Glomerular visceral epithelial cell (primary cell): ENCODE data around the gene WFIKKN1.
"Not testable (repeated sequence)": the region's sequence is repeated elsewhere in the genome, so short reads cannot be mapped to it uniquely, and the experiment has no call there.

ENCODE experiments used
- DNase-seq: peaks from one replicate; pipeline ENCODE4 v3.0.0-alpha.2; 2016; ENCODE audit errors: extremely low spot score

Gene WFIKKN1

DNA sequence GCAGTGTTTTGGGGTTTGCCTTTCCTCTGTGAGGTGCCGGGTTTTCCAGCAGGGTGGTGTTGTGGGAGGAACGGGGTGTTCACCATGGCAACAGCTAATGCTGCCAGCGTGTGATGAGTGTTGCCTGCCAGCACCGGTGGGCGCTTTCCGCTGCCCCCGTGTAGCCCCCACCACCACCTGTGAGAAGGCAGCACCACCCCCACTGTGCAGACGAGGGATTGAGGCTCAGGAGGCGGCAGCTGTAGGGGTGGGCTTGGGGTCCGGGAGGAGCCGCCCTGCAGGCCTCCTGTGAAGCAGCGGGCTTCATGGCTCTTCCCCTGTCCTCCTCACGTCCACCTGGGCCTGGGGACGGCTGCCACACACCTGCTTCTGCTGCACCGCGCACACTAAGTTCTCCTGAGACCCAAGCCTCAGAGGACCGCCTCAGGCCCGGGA is 35.7 kb upstream of the WFIKKN1 start:
- DNase-seq: no peak

- DNase-seq: no peak
Measured at GRCh38 chr16:595942-596735, 34.6 kb upstream of the WFIKKN1 start.

- DNase-seq: no peak
Measured at GRCh38 chr16:596736-597060, 34.1 kb upstream of the WFIKKN1 start.

DNA sequence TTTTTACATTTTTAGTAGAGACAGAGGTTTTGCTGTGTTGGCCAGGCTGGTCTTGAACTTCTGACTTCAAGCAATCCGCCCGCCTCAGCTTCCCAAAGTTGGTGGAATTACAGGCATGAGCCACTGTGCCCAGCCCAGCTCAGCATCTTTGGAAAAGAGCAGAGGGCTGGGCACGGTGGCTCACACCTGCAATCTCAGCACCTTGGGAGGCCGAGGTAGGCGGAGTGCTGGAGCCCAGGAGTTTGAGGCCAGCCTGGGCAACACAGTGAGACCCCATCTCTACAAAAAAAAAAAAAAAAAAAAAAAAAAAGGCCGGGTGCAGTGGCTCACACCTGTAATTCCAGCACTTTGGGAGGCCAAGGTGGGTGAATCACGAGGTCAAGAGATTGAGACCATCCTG is 33.1 kb upstream of the WFIKKN1 start:
- not testable (repeated sequence) for DNase-seq

DNA sequence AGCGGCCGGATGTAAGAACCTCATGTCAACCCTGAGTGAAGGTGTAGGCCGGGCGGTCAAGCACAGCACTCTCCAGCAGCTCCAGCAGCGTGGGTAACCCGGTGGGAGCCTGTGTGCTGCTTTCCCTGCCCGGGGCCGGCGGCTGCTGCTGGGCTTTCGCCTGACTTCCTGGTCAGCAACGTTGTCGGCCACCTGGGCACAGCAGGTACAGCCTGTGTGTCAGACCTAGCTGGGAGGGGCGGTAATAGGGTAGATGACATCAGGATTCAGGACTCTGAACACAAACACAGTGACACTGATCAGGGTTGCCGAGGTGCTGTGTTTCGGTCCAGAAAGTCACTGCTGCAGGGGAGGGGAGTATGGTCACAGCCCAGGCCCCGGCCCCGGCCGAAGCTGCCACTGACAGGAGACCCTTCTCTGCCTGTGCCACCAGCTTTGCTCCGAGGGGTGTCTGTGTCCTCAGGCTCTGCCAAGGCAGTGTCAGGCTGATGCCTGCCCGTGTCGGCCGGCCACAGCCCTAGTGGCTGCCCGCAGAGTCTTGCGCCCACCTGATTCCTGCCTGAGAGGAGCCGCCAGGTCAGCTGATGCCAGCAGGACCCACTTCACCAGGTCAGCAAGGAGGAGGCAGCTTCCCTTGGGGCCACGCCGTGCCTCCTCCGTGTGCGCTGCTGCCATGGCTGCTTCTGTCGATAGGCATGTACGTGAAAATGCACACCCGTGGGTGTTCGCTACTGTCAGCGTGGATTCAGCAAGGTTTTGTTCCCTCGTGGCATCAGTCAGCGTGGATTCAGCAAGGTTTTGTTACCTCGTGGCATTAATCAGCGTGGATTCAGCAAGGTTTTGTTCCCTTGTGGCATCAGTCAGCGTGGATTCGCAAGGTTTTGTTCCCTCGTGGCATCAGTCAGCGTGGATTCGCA is 31.7 kb upstream of the WFIKKN1 start:
- no peak for DNase-seq

DNA sequence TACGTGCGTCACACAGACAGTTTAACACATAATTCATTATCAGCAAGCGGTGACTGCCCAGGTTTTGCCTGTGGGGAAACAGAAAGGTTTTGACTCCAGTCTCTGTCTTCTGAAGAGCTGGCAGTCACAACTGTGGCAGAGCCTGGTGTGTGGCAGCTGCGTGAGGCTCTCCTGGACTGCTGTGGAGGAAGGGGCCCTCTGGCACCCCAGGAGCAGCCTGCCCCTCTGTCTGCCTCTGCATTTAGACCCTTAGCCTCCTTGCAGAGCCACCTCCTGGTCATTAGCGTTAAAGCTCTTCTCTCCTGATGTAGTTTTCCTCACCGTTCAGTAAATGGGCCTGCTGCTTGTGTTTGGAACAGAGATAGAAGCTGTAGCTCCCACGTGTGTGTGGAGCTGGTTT is 30.0 kb upstream of the WFIKKN1 start:
- no peak for DNase-seq

GRCh38 chr16:603933-604332 is 26.9 kb upstream of the WFIKKN1 start:
- no peak for DNase-seq

DNA sequence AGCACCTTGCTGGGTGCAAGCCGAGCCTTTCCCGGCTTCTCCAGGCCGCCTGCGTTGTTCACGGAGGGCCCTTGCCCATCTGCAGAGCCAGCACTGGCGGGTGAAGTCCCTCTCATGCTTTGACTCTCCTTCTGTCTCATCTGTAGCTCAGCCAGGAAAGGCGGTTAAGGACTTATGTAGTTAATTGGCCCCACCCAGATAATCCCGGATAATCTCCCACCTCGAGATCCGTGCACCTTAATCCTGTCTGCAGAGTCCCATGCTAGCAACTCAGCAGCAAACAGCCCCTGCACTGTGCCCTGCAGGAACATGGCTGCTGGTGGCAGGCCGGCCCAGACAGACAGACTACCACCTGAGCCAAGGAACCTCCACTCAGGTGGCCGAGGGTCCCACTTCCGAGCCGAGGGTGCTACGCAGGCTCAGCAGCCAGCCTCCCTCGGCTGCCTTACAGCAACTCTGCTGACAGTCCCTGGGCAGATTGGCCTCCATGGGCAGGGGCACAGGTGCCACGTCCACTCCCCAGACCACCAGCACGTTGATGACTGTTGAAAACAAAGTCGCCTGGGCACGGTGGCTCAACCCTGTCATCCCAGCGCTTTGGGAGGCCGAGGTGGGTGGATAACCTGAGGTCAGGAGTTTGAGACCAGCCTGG is 24.0 kb upstream of the WFIKKN1 start:
- no peak for DNase-seq

- DNase-seq: no peak
Measured at GRCh38 chr16:608019-608418, 22.8 kb upstream of the WFIKKN1 start.

GRCh38 chr16:609316-609715 is 21.5 kb upstream of the WFIKKN1 start:
- no peak for DNase-seq

DNA sequence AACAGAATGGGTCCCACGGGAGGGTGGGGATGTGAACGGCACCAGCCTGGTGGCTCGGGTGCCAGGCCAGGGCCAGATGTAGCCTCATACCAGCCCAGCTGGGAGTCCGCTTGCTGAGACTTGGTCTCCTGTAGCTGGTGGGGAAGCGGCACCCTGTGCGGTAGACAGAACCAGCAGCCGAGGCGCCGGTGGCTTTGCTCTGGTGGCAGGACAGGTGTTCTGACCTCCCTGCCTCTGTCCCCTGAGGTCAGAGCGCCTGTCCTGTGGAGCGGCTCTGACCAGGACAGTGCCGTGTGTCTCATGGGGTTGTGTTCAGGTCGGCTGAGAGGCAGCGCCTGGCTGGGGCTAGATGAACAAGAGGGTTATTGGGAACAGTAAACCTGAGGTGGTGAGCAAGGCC is 20.8 kb upstream of the WFIKKN1 start:
- DNase-seq: no peak

- DNase-seq: no peak
Measured at GRCh38 chr16:610513-611381, 20.0 kb upstream of the WFIKKN1 start.

GRCh38 chr16:615122-615521 is 15.7 kb upstream of the WFIKKN1 start:
- DNase-seq: no peak

- no peak for DNase-seq
Measured at GRCh38 chr16:616733-617586, 13.8 kb upstream of the WFIKKN1 start.

DNA sequence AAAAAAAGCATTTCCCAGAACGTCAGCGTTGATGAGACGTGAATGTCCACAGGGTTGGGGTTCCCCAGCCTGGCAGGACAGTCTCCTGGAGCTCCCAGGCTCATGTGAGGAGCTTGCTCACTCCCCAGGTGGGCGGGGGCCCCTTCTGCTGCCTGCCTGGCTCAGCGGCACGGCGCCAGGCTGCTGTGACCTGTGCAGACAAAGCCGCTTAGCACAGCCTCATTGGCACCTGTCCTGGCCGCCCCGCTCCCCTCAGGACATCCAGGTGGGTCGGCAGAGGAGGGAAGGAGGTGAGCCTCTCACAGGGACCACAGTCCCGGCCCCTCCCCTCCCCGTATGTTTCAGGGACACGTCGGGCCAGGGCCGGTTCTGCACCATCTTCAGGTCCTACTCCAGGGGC is 12.9 kb upstream of the WFIKKN1 start:
- no peak for DNase-seq

- no peak for DNase-seq
Measured at GRCh38 chr16:619476-620100, 11.2 kb upstream of the WFIKKN1 start.

- no peak for DNase-seq
Measured at GRCh38 chr16:620700-621525, 9.9 kb upstream of the WFIKKN1 start.

- DNase-seq: no peak
Measured at GRCh38 chr16:621526-622105, 9.2 kb upstream of the WFIKKN1 start.

DNA sequence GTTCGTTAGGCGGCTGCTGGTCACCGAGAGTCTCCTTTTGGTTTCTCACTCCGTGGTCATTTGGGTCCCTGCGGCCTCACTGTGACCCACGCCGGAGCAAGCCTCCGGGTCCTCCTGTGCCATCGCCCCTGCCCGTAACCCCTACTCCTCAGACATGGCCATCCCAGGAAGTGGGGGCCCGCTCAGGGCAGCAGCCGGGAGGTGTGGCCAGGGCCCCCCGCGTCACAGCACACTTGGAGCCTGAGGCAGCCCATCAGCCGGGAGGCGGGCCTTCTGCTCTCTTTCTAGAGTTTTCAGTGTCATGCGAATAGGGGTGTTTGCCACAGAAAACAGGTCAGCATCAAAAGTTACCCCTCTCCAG is 7.9 kb upstream of the WFIKKN1 start:
- no peak for DNase-seq
